Epidermal melanocyte (primary cell): ENCODE data around the gene NCAPD3.
A peak's percentile ranks its signal among the peaks of the same experiment; 100 is the strongest.
"Not testable (repeated sequence)": the region's sequence is repeated elsewhere in the genome, so short reads cannot be mapped to it uniquely, and the experiment has no call there.

Experiments used
- DNase-seq: peaks from one replicate; pipeline ENCODE4 v3.0.0; 2011; ENCODE audit warnings: low spot score; ENCODE audit not compliant: insufficient read length

The NCAPD3 gene, protein sequence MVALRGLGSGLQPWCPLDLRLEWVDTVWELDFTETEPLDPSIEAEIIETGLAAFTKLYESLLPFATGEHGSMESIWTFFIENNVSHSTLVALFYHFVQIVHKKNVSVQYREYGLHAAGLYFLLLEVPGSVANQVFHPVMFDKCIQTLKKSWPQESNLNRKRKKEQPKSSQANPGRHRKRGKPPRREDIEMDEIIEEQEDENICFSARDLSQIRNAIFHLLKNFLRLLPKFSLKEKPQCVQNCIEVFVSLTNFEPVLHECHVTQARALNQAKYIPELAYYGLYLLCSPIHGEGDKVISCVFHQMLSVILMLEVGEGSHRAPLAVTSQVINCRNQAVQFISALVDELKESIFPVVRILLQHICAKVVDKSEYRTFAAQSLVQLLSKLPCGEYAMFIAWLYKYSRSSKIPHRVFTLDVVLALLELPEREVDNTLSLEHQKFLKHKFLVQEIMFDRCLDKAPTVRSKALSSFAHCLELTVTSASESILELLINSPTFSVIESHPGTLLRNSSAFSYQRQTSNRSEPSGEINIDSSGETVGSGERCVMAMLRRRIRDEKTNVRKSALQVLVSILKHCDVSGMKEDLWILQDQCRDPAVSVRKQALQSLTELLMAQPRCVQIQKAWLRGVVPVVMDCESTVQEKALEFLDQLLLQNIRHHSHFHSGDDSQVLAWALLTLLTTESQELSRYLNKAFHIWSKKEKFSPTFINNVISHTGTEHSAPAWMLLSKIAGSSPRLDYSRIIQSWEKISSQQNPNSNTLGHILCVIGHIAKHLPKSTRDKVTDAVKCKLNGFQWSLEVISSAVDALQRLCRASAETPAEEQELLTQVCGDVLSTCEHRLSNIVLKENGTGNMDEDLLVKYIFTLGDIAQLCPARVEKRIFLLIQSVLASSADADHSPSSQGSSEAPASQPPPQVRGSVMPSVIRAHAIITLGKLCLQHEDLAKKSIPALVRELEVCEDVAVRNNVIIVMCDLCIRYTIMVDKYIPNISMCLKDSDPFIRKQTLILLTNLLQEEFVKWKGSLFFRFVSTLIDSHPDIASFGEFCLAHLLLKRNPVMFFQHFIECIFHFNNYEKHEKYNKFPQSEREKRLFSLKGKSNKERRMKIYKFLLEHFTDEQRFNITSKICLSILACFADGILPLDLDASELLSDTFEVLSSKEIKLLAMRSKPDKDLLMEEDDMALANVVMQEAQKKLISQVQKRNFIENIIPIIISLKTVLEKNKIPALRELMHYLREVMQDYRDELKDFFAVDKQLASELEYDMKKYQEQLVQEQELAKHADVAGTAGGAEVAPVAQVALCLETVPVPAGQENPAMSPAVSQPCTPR (N-terminal part only)

GRCh38 chr11:134223836-134224709 lies at the start of gene NCAPD3, which contains the start of gene VPS26B:
Gene NCAPD3, minus strand, starts transcription at chr11:134223967. Its CDS starts 41 bp downstream, at chr11:134223926.
Gene VPS26B, plus strand, starts transcription at chr11:134224671. Its CDS starts 452 bp downstream, at chr11:134225123.
- peak; percentile 90 for DNase-seq

GRCh38 chr11:134273317-134273712 lies 49.5 kb upstream of the NCAPD3 start:
- DNase-seq: no peak

- DNase-seq: no peak
These were observed 48.9 kb upstream of the NCAPD3 start for GRCh38 chr11:134272381-134273316.

GRCh38 chr11:134271978-134272377 lies 48.2 kb upstream of the NCAPD3 start:
- DNase-seq: no peak

DNA sequence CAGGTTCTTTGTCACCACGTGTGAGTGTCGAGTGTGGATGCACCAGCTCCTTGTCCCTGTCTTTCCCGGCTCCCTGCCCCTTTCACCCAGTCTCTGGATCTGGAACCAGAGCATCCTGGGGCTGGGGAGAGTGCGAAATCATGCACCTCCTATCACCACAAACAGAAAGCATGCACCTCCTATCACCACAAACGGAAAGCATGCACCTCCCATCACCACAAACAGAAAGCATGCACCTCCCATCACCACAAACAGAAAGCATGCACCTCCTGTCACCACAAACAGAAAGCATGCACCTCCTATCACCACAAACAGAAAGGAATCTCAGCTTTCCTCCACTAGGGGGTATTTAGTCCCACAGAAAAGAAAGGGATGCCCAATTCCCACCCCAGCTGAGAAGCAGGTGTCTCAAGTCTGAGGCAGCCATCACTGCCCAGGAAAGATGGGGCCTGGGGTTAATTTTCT lies 46.5 kb upstream of the NCAPD3 start:
- DNase-seq: no peak

DNA sequence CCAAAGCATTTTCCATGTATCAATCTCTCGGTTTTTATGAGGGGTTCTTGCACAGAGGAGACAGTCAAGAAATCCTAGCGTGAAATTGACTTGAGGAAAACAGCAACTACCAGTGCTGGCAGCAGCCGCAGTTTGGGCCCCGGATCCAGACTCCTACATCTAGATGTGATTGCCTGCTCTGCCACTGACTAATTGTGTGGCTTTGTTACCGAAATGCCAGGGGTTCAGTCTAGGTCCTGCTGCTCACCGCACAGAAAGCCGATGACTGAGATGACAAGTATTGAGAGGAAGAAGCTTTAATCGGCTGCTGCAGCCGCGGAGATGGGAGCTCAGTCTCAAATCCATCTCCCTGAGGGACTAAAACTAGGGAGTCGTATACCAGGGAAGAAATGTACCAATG lies 44.2 kb upstream of the NCAPD3 start:
- DNase-seq: no peak

GRCh38 chr11:134267461-134267860 lies 43.7 kb upstream of the NCAPD3 start:
- no peak for DNase-seq

- DNase-seq: peak; percentile 65
These were observed 43.1 kb upstream of the NCAPD3 start for GRCh38 chr11:134266841-134267251.

DNA sequence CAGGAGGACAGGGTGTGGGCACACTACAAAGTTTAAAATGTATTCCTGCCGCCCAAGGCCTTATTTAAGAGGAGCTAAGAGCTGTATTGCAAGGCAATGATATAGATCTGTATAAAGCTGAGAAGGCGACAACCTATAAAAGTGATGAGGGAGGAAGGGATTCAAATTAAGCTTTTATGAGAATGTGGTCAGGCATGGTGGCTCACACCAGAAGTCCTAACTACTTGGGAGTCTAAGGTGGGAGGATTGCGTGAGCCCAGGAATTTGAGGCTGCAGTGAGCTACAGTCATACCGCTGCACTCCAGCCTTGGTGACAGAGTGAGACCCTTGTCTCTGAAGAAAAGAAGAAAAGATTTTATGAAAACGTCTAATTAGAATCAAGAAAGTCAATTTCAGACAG lies 42.7 kb upstream of the NCAPD3 start:
- DNase-seq: no peak

GRCh38 chr11:134264966-134265764 lies 41.4 kb upstream of the NCAPD3 start:
- no peak for DNase-seq

DNA sequence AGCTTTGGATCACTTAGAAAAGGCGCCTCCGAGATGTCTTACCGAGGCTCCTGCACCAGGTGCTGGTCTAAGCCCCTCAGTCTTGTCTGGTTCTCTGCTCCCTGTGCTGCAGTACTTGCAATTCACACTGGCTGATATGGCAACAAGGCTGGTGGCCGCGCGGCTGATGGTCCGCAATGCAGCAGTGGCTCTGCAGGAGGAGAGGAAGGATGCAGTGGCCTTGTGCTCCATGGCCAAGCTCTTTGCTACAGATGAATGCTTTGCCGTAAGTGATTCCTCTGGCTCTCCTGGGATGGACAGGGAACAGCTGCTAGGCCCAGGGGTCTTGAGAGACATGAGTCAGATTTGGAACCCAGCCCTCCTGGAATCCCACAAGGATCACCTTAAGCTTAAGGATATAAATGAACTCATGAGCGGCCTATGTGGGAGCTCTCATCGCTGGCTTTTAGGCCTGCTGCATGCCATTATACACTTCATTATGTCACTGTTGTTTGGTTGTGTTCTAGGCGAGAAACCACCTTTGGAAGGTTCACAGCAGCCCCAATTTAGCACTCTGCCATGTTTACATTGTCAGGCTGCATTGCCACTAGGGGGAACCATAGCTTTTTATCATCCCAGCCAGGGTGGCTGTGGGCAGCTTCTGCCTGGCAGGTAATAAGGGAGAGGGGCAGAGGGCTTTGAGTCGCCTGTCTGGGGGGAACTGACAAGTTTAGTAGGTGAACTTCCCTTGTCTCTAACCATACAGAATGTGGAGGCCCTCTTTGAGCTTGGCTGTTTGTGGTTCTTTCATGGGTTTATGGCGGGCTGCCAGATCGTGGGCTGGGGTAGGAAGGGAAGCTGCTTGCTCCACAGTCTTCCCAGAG lies 38.1 kb upstream of the NCAPD3 start:
- DNase-seq: no peak

DNA sequence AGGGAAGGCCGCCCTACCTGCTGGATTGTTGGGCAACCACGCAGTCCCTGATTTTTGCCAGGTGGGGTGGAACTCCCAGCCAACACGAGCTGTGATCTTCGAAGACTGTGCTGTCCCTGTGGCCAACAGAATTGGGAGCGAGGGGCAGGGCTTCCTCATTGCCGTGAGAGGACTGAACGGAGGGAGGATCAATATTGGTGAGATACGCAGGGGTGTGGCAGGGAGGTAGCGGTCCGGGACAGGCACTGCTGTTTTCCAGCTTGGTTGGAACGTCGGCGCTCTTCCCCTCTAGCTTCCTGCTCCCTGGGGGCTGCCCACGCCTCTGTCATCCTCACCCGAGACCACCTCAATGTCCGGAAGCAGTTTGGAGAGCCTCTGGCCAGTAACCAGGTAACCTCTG lies 37.2 kb upstream of the NCAPD3 start:
- no peak for DNase-seq

DNA sequence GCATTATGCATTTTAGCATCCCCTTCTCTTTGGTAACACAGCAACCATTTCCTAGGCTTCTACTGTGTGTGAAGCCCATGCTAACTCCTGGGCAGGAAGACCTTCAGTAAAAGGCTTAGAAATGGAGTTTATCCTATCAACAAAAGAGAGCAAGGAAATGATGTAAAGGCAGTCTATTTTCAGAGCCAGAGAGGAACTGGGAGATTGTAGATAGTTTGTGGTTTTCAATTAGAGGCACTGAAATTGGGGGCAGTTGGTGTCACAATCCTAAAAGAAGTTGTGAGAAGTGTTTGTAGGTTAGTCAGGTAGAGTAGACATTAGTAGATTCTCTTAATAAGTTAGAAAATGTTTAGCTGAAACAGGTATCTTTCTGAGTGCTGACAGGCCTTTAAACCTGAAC lies 36.7 kb upstream of the NCAPD3 start:
- DNase-seq: no peak

DNA sequence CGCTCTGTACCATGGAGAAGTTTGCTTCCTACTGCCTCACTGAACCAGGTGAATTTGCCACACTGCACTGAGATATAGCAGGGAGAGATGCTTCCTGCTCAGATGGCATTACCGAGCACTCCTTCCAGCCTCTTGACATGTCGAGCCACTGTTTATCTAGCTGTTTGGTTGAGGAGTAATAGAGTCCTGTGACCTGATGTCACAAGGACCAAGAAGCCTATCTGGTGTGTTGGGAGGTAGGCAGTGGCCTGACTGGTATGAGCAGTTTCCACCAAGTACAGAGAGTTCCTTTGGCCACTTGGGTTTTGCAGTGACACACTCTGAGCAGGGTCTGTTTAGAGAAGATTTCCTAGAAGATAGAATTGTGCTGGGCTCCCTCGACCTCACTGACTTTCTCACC lies 34.8 kb upstream of the NCAPD3 start:
- no peak for DNase-seq

DNA sequence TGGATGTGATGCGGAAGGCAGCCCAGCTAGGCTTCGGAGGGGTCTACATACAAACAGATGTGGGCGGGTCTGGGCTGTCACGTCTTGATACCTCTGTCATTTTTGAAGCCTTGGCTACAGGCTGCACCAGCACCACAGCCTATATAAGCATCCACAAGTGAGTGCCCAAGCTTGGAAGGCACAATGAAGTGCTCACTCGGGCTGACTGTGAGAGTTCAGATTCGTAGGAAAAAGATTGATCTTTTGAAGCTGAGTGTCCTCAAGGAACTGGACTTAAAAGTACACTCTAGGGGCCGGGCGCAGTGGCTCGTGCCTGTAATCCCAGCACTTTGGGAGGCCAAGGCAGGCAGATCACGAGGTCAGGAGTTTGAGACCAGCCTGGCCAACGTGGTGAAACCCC lies 33.3 kb upstream of the NCAPD3 start:
- no peak for DNase-seq

DNA sequence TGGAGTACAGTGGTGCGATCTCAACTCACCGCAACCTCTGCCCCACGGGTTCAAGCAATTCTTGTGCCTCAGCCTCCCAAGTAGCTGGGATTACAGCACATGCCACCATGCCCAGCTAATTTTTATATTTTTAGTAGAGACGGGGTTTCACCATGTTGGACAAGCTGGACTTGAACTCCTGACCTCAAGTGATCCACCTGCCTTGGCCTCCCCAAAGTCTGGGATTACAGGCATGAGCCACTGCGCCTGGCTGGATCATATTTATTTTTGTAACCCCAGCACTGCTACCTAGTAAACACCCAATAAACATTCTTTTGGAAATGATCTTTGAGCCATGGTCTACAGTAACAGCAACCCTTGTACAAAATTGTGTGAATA lies 31.4 kb upstream of the NCAPD3 start:
- not testable (repeated sequence) for DNase-seq

GRCh38 chr11:134254433-134255183 lies 30.8 kb upstream of the NCAPD3 start:
- no peak for DNase-seq
